Measurements from ENCODE around the gene ANKRD23. TPM values are rescaled to one million over a fixed set of nuclear protein-coding genes. Genes with fewer than 3 reads are reported as not detected.

ANKRD23 gene
- total and polyA plus RNA-seq, 2 of the 8 experiments (the other 6 are each of a cell fraction or from before 2014, with no cell fraction given): 3.4 to 3.5 TPM

GRCh38 chr2:96807127-96807471, 36.7 kb downstream of the ANKRD23 start:
- no peak overlapping the region for H3K4me2 ChIP-seq (ENCODE audit: insufficient read depth in 1 of 2, low read depth in 2 of 2, low read length in 2 of 2)
- no peak for FAIRE-seq
- no peak overlapping the region for H2BK5ac ChIP-seq (ENCODE audit: low read depth, low read length)
- no peak overlapping the region for H2BK12ac ChIP-seq (ENCODE audit: low read depth, low read length)
- H4K5ac ChIP-seq (ENCODE audit: insufficient read length, low read depth, low read length): no peak overlapping the region
- no peaks in the 10 kb centered on the region for H4K20me1 ChIP-seq (replicated peaks in 1 of 2; ENCODE audit: control insufficient read depth in 1 of 2, insufficient read depth in 2 of 2, low read length in 2 of 2)
- H3K9ac ChIP-seq (replicated peaks in 1 of 4; ENCODE audit: extremely low read depth in 1 of 4, low read depth in 3 of 4, low read length in 3 of 4): no peak overlapping the region
- H2AK5ac ChIP-seq (ENCODE audit: low read depth, low read length): no peak overlapping the region
- H3K9me3 ChIP-seq (ENCODE audit: insufficient read depth in 2 of 2, low read depth in 1 of 2, low read length in 1 of 2): no peaks in the 10 kb centered on the region
- no peak overlapping the region for H2BK20ac ChIP-seq (ENCODE audit: low read length)
- no peak overlapping the region for H4K91ac ChIP-seq (replicated peaks; ENCODE audit: insufficient read length, low read length)
- H3K27ac ChIP-seq (ENCODE audit: low read depth, low read length): no peak overlapping the region
- H3K79me1 ChIP-seq (ENCODE audit: low read depth, low read length): no peaks in the 10 kb centered on the region
- POLR2A ChIA-PET (ENCODE audit: partially characterized antibody): interaction anchor here (1.5 kb wide), 1 partner anchor 9 kb away, joined by 5 read pairs; the partner anchor contains the start of gene CNNM3
- DNase-seq (ENCODE audit: low read depth in 1 of 2, low spot score in 2 of 2): no peak
- no peak overlapping the region for H2AFZ ChIP-seq (ENCODE audit: low read length)
- H3K56ac ChIP-seq (replicated peaks; ENCODE audit: insufficient read length, low read depth, low read length): no peak overlapping the region
- H2BK15ac ChIP-seq (ENCODE audit: low read length): no peak overlapping the region
- no peak overlapping the region for H3K4ac ChIP-seq (replicated peaks; ENCODE audit: insufficient read length, low read depth, low read length)
- no peaks in the 10 kb centered on the region; a peak in 1 of 7 replicates for H3K4me1 ChIP-seq (replicated peaks in 1 of 4; ENCODE audit: control insufficient read depth in 3 of 4, insufficient read depth in 4 of 4, low read length in 3 of 4)
- no peak overlapping the region for H4K8ac ChIP-seq (ENCODE audit: extremely low read depth, insufficient read depth, low read length)
- H3K14ac ChIP-seq (ENCODE audit: insufficient read length): no peak overlapping the region
- H3K27me3 ChIP-seq (replicated peaks in 1 of 4; ENCODE audit: control insufficient read depth in 3 of 4, extremely low read depth in 1 of 4, insufficient read depth in 3 of 4, low read length in 3 of 4): no peaks in the 10 kb centered on the region
- no peak overlapping the region for H3K18ac ChIP-seq (ENCODE audit: extremely low read depth, low read length)
- H3K4me3 ChIP-seq (ENCODE audit: extremely low read depth in 1 of 4, insufficient read depth in 2 of 4, low read depth in 3 of 4, low read length in 4 of 4): no peak overlapping the region
- no peak overlapping the region for H3K23ac ChIP-seq (ENCODE audit: insufficient read length)
- 91% methylated on average over 10 of the region's 10 CpGs; no CpG with 5 or more reads in 1 of the 2 experiments for WGBS, 2 experiments (ENCODE audit: extremely low coverage in 1 of 2, insufficient coverage in 1 of 2, insufficient read length in 1 of 2, insufficient replicate concordance in 2 of 2, low coverage in 1 of 2, low lambda C conversion rate in 2 of 2, missing lambda C conversion rate in 1 of 2)
- H3K36me3 ChIP-seq (ENCODE audit: control insufficient read depth in 2 of 4, insufficient read depth in 4 of 4, low read length in 3 of 4): no peaks in the 10 kb centered on the region
- no peak overlapping the region for H2BK120ac ChIP-seq (replicated peaks; ENCODE audit: low read depth, low read length)
- H3K23me2 ChIP-seq (ENCODE audit: low read depth, low read length): no peaks in the 10 kb centered on the region
- CTCF ChIA-PET (ENCODE audit: partially characterized antibody): interaction anchor here (0.6 to 1.5 kb wide), 3 partner anchors 10 to 72 kb away, joined by 3 read pairs; no protein-coding TSS in a partner anchor
- H3K79me2 ChIP-seq (ENCODE audit: control insufficient read depth in 1 of 2, insufficient read depth in 2 of 2, low read length in 2 of 2): no peaks in the 10 kb centered on the region
- TF ChIP-seq TCF12 (IDR thresholded peaks at IDR 0.05; ENCODE audit: low read depth, low read length): no peak
- no peak for TF ChIP-seq ATF2 (IDR thresholded peaks at IDR 0.05; ENCODE audit: low read length)
- no peak for TF ChIP-seq SUZ12 (IDR thresholded peaks at IDR 0.05; ENCODE audit: low read length)
- no peak for TF ChIP-seq POLR2AphosphoS5 (IDR thresholded peaks at IDR 0.05; ENCODE audit: low read depth, low read length)

All from H1 (cell line).